ENCODE results near the gene COLEC12. TPM values are rescaled to one million over a fixed set of nuclear protein-coding genes. Genes with fewer than 3 reads are reported as not detected.
A peak's percentile ranks its signal among the peaks of the same experiment; 100 is the strongest.

The COLEC12 gene
- total RNA-seq, 1 donor from 2014 or later = 157 TPM

DNA sequence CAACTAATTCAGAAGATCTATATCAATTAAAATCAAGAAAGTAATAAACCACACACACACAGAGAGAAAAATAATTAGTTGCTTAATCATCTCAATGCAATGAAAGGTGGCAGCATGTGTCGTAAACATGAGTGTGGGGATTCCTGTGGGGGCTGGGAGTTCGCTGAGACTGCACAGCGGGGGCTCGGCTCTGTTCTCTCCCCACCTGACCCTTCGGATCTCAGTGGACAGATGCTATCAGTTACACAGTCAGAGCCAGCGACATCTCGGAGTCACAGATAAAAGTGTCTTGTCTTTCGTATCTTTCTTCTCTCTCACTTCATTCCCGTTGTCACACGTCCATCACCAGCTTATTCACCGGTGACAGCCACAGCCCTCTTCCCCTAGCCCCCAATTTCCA, 37.1 kb downstream of the COLEC12 start:
- peaks cover 40% of the 10 kb centered on the region for H3K4me1 Mint-ChIP-seq (ENCODE audit: unreplicated experiment)
- DNase-seq (ENCODE audit: low spot score) = no peak
- peak overlapping the region; percentile 45 for H3K27ac Mint-ChIP-seq (ENCODE audit: unreplicated experiment)
- H3K4me3 Mint-ChIP-seq (ENCODE audit: unreplicated experiment) = peak overlapping the region; percentile 35
- H3K27me3 Mint-ChIP-seq (ENCODE audit: unreplicated experiment) = peaks cover 2% of the 10 kb centered on the region
- H3K36me3 Mint-ChIP-seq (ENCODE audit: low read depth, unreplicated experiment) = peaks cover 29% of the 10 kb centered on the region
- H3K9me3 Mint-ChIP-seq (ENCODE audit: unreplicated experiment) = no peaks in the 10 kb centered on the region
- TF ChIP-seq, protein P1, sequence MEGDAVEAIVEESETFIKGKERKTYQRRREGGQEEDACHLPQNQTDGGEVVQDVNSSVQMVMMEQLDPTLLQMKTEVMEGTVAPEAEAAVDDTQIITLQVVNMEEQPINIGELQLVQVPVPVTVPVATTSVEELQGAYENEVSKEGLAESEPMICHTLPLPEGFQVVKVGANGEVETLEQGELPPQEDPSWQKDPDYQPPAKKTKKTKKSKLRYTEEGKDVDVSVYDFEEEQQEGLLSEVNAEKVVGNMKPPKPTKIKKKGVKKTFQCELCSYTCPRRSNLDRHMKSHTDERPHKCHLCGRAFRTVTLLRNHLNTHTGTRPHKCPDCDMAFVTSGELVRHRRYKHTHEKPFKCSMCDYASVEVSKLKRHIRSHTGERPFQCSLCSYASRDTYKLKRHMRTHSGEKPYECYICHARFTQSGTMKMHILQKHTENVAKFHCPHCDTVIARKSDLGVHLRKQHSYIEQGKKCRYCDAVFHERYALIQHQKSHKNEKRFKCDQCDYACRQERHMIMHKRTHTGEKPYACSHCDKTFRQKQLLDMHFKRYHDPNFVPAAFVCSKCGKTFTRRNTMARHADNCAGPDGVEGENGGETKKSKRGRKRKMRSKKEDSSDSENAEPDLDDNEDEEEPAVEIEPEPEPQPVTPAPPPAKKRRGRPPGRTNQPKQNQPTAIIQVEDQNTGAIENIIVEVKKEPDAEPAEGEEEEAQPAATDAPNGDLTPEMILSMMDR (IDR thresholded peaks at IDR 0.05; ENCODE audit: unreplicated experiment) = no peak

DNA sequence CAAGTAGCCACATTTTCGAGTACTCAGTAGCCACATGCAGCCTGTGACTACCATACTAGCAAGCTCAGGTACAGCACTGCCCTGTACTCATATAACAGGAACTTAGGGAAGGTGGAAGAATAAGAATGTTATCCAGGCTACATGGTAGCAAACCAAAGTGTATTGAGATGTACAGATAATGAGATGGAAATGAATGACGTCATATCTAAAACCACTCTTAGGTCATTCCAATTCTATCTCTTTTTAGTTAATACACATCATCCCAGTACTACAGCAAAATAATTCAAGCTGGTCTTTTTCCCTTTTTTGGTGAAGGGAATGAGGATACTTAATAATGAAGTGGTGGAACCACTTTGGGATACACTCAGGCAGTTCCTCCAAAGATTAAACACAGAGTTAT, 38.7 kb downstream of the COLEC12 start:
- H3K9me3 Mint-ChIP-seq (ENCODE audit: unreplicated experiment) = no peaks in the 10 kb centered on the region
- peaks cover 39% of the 10 kb centered on the region for H3K4me1 Mint-ChIP-seq (ENCODE audit: unreplicated experiment)
- H3K4me3 Mint-ChIP-seq (ENCODE audit: unreplicated experiment) = no peak overlapping the region
- H3K27ac Mint-ChIP-seq (ENCODE audit: unreplicated experiment) = no peak overlapping the region
- H3K36me3 Mint-ChIP-seq (ENCODE audit: low read depth, unreplicated experiment) = peaks cover 28% of the 10 kb centered on the region
- H3K27me3 Mint-ChIP-seq (ENCODE audit: unreplicated experiment) = peaks cover 5% of the 10 kb centered on the region
- DNase-seq (ENCODE audit: low spot score) = no peak
- TF ChIP-seq, protein P1 (IDR thresholded peaks at IDR 0.05; ENCODE audit: unreplicated experiment) = no peak

DNA sequence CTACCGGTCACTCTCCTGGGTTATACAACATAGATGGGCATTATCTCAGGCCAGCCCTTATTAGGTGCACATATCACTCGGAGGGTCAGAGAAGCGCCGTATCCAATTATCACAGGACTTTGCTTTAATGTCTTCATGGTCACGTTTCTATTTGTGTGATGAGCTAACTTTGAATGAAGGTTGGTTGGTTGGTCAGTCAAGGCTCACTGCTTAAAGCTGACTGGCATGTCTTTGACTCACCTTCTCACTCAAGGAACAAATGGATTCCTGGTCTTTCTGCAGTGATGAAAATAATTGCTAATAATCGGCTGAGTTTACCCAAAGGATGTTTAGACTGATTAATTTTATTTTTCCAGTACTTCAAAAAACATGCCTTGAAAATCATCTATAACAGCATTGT, 39.7 kb downstream of the COLEC12 start:
- Mint-ChIP-seq H3K27ac (ENCODE audit: unreplicated experiment) (no peak overlapping the region), H3K36me3 (ENCODE audit: low read depth, unreplicated experiment) (peaks cover 28% of the 10 kb centered on the region), H3K4me1 (ENCODE audit: unreplicated experiment) (peaks cover 36% of the 10 kb centered on the region), H3K9me3 (ENCODE audit: unreplicated experiment) (no peaks in the 10 kb centered on the region), H3K4me3 (ENCODE audit: unreplicated experiment) (no peak overlapping the region), H3K27me3 (ENCODE audit: unreplicated experiment) (peaks cover 5% of the 10 kb centered on the region)
- DNase-seq (ENCODE audit: low spot score) = no peak
- TF ChIP-seq, protein P1 (IDR thresholded peaks at IDR 0.05; ENCODE audit: unreplicated experiment) = no peak

DNA sequence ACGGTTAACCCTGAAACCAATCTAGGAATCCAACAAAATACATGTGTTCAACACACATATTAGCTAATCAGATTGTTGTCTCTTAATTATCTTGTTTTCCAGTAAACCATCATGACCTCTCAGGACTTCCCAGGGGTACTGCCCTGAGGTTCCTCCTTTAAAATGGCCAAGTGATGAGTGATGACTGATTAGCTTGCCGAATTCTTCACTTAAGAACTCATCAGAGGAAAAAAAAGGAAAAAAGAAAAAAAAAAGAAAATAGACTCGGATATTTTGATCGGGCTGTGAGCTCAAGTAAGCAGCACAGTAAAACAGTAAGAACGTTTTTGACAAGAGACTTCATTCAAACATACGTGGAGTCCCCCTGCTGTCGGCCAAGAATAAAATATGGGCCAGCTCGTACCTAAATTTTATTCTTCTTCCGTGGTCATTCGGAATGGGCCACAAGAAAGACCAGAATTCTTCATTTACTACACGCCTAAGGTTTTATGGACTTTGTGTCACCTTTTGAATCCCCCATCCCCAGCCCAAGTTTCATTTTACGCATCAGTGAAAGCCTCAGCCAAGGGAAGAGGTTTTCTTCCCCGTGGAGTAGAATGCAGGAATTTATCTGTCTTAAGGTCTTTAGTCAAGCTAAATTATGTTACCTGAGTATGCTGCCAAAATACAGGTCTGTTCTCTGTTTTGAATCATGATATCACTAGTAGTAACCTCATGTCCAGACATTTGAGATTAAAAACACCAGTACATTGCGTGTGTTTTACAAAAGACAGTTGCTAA, 40.5 kb downstream of the COLEC12 start:
- H3K27ac Mint-ChIP-seq (ENCODE audit: unreplicated experiment) = no peak overlapping the region
- H3K4me1 Mint-ChIP-seq (ENCODE audit: unreplicated experiment) = peaks cover 36% of the 10 kb centered on the region
- TF ChIP-seq, protein P1 (IDR thresholded peaks at IDR 0.05; ENCODE audit: unreplicated experiment) = no peak
- peaks cover 28% of the 10 kb centered on the region for H3K36me3 Mint-ChIP-seq (ENCODE audit: low read depth, unreplicated experiment)
- H3K9me3 Mint-ChIP-seq (ENCODE audit: unreplicated experiment) = no peaks in the 10 kb centered on the region
- no peak for DNase-seq (ENCODE audit: low spot score)
- H3K4me3 Mint-ChIP-seq (ENCODE audit: unreplicated experiment) = no peak overlapping the region
- H3K27me3 Mint-ChIP-seq (ENCODE audit: unreplicated experiment) = peaks cover 5% of the 10 kb centered on the region

Measured in endothelial cell (in vitro differentiated cells).